SK-N-SH (cell line): ENCODE measurements around the gene RAI1. TPM values are rescaled to one million over a fixed set of nuclear protein-coding genes. Genes with fewer than 3 reads are reported as not detected.

ENCODE experiments used
- CTCF ChIA-PET: fragments of 300-600, 350-600 bp; formaldehyde crosslinking; extraction: SDS; loops from one replicate; lab custom pipeline; 2021; lab: Yijun Ruan, JAX
- POLR2A ChIA-PET: fragments of 350-600 bp; sonication (Branson Sonifier 250); formaldehyde crosslinking; extraction: SDS; loops from one replicate; lab custom pipeline; 2020; ENCODE audit warnings: antibody characterized with exemption, inconsistent platforms; lab: Yijun Ruan, JAX
- DNase-seq: peaks from one replicate; pipeline ENCODE4 v3.0.0; 2012
- H2AFZ ChIP-seq: fragments of 200-600 bp; sonication (generic); 2 replicates; pipeline ENCODE4 v1.8.1; 2016; ENCODE audit warnings: antibody characterized with exemption, mild to moderate bottlenecking, low read depth
- H3F3A ChIP-seq: fragments of 200-600 bp; sonication (generic); replicated peaks from 2 replicates; pipeline ENCODE3; 2016; ENCODE audit warnings: antibody characterized with exemption, mild to moderate bottlenecking; ENCODE audit not compliant: insufficient read depth
- H3K27ac ChIP-seq, 2 experiments: fragments of 200-500 bp in 1 of 2; fragments of 200-600 bp in 1 of 2; sonication (Bioruptor generic) in 1 of 2; sonication (generic), shearing (Covaris generic) in 1 of 2; 2 replicates each; pipeline versions ENCODE4 v1.5.1 to v1.6.1; 2014 to 2016; ENCODE audit warnings: low read depth in 2 of 2, inconsistent platforms in 1 of 2, low read length in 1 of 2, mild to moderate bottlenecking in 1 of 2, mixed read lengths in 1 of 2
- H3K27me3 ChIP-seq: fragments of 200-600 bp; sonication (generic), shearing (Covaris generic); 2 replicates; pipeline ENCODE4 v1.6.1; 2016; ENCODE audit warnings: mixed run types; ENCODE audit not compliant: insufficient read depth
- H3K36me3 ChIP-seq, 2 experiments: fragments of 200-500 bp in 1 of 2; fragments of 200-600 bp in 1 of 2; sonication (Bioruptor generic) in 1 of 2; sonication (generic) in 1 of 2; replicated peaks in 1 of 2; 2 replicates each; pipeline versions ENCODE3 to v1.5.1; 2014 to 2016; ENCODE audit warnings: low read length in 1 of 2, mild to moderate bottlenecking in 1 of 2; ENCODE audit not compliant: insufficient read depth in 2 of 2, control insufficient read depth in 1 of 2
- H3K4me1 ChIP-seq, 2 experiments: fragments of 200-500 bp in 1 of 2; fragments of 200-600 bp in 1 of 2; sonication (Bioruptor generic) in 1 of 2; sonication (generic), shearing (Covaris generic) in 1 of 2; 2 replicates each; pipeline versions ENCODE4 v1.5.1 to v1.6.1; 2014 to 2016; ENCODE audit warnings: low read depth in 1 of 2, low read length in 1 of 2, mixed run types in 1 of 2; ENCODE audit not compliant: insufficient read depth in 2 of 2, control insufficient read depth in 1 of 2
- H3K4me2 ChIP-seq: fragments of 200-600 bp; sonication (generic), shearing (Covaris generic); 2 replicates; pipeline ENCODE4 v1.6.1; 2017; ENCODE audit warnings: mixed run types
- H3K4me3 ChIP-seq, 2 experiments: fragments of 200-500 bp in 1 of 2; fragments of 200-600 bp in 1 of 2; sonication (Bioruptor generic) in 1 of 2; sonication (generic), shearing (Covaris generic) in 1 of 2; 2 replicates each; pipeline versions ENCODE4 v1.5.1 to v1.8.1; 2014 to 2016; ENCODE audit warnings: low read depth in 2 of 2, inconsistent platforms in 1 of 2, low read length in 1 of 2, mild to moderate bottlenecking in 1 of 2, mixed read lengths in 1 of 2, moderate library complexity in 1 of 2
- H3K79me2 ChIP-seq: fragments of 200-600 bp; sonication (generic); 2 replicates; pipeline ENCODE4 v1.8.1; 2017; ENCODE audit warnings: mild to moderate bottlenecking; ENCODE audit not compliant: insufficient read depth
- H3K9ac ChIP-seq: fragments of 200-600 bp; sonication (generic); 2 replicates; pipeline ENCODE4 v1.6.1; 2017; ENCODE audit warnings: mixed run types
- H3K9me2 ChIP-seq: fragments of 200-600 bp; sonication (generic); 2 replicates; pipeline ENCODE4 v1.6.1; 2017; ENCODE audit warnings: mixed run types
- H3K9me3 ChIP-seq: fragments of 200-600 bp; sonication (generic); 2 replicates; pipeline ENCODE4 v1.6.1; 2017; ENCODE audit warnings: mixed run types, mild to moderate bottlenecking, moderate library complexity
- H4K20me1 ChIP-seq: fragments of 200-600 bp; sonication (generic); 2 replicates; pipeline ENCODE4 v1.6.1; 2017; ENCODE audit warnings: mild to moderate bottlenecking, mixed run types; ENCODE audit not compliant: insufficient read depth
- ELF1 ChIP-seq: IDR thresholded peaks from 2 replicates; pipeline ENCODE4 v1.4.0; 2012
- GABPA ChIP-seq: IDR thresholded peaks from 2 replicates; pipeline ENCODE4 v1.4.0; 2012; ENCODE audit warnings: low read depth, mild to moderate bottlenecking
- GATA2 ChIP-seq: sonication (generic); formaldehyde crosslinking; IDR thresholded peaks from 2 replicates; pipeline ENCODE4 v1.5.0; 2020; ENCODE audit warnings: mild to moderate bottlenecking, missing genetic modification reagents
- MEF2A ChIP-seq: IDR thresholded peaks from 2 replicates; pipeline ENCODE4 v1.4.0; 2012; ENCODE audit warnings: low read depth, borderline replicate concordance
- MXI1 ChIP-seq: IDR thresholded peaks from 2 replicates; pipeline ENCODE4 v1.6.1; 2012; ENCODE audit warnings: mild to moderate bottlenecking, low read depth, low read length, improper control_type of control experiment
- NFIC ChIP-seq: IDR thresholded peaks from 2 replicates; pipeline ENCODE4 v1.4.0; 2012; ENCODE audit warnings: borderline replicate concordance
- POLR2AphosphoS5 ChIP-seq: IDR thresholded peaks from 2 replicates; pipeline ENCODE4 v1.6.1; 2012; ENCODE audit warnings: low read depth, low read length
- RCOR1 ChIP-seq: fragments of 150-350 bp; IDR thresholded peaks from 2 replicates; pipeline ENCODE4 v1.6.1; 2017; ENCODE audit warnings: antibody characterized with exemption, low read length
- RXRA ChIP-seq: IDR thresholded peaks from 2 replicates; pipeline ENCODE4 v1.4.0; 2012; ENCODE audit warnings: low read depth, mild to moderate bottlenecking, borderline replicate concordance
- SIN3A ChIP-seq: IDR thresholded peaks from 2 replicates; pipeline ENCODE4 v1.6.1; 2012; ENCODE audit warnings: low read depth, mild to moderate bottlenecking, low read length, moderate library complexity, borderline replicate concordance
- SMC3 ChIP-seq: IDR thresholded peaks from 2 replicates; pipeline ENCODE4 v1.6.1; 2012; ENCODE audit warnings: low read depth, low read length, improper control_type of control experiment
- TAF1 ChIP-seq: IDR thresholded peaks from 2 replicates; pipeline ENCODE4 v1.6.1; 2012; ENCODE audit warnings: low read depth, mild to moderate bottlenecking, low read length, moderate library complexity, borderline replicate concordance
- WGBS: methylation state at CpG from one replicate; pipeline ENCODE4 v1.1.6; 2017; ENCODE audit warnings: low lambda C conversion rate; 5-methylcytosine and 5-hydroxymethylcytosine counted together
- polyA plus RNA-seq, 3 experiments: library from polyadenylated mRNA; depleted of rRNA; stranded (reverse); fragments of >200 nt; gene quantifications; 2 replicates each; pipeline ENCODE4 v1.2.3, GENCODE V29; 2012
- TF ChIP-seq, protein P1 (sequence below): IDR thresholded peaks from 2 replicates; pipeline ENCODE4 v1.4.0; 2012; ENCODE audit warnings: low read depth, borderline replicate concordance
- TF ChIP-seq, protein P2 (sequence below): fragments of 150-350 bp; IDR thresholded peaks from 2 replicates; pipeline ENCODE4 v1.6.1; 2017; ENCODE audit warnings: antibody characterized with exemption, low read length, low read depth, borderline replicate concordance
- TF ChIP-seq, protein P3 (sequence below): fragments of 200-600 bp; sonication (generic); IDR thresholded peaks from 2 replicates; pipeline ENCODE4 v1.6.1; 2017; ENCODE audit warnings: antibody characterized with exemption, mild to moderate bottlenecking, moderate library complexity
- TF ChIP-seq, protein P4 (sequence below): IDR thresholded peaks from 2 replicates; pipeline ENCODE4 v1.4.0; 2012; ENCODE audit warnings: low read depth, borderline replicate concordance
- TF ChIP-seq, protein P5 (sequence below): IDR thresholded peaks from 2 replicates; pipeline ENCODE4; 2012

Gene RAI1
- polyA plus RNA-seq, 1 of the 3 experiments (the other 2 are of a cell fraction): 4.7 TPM

DNA sequence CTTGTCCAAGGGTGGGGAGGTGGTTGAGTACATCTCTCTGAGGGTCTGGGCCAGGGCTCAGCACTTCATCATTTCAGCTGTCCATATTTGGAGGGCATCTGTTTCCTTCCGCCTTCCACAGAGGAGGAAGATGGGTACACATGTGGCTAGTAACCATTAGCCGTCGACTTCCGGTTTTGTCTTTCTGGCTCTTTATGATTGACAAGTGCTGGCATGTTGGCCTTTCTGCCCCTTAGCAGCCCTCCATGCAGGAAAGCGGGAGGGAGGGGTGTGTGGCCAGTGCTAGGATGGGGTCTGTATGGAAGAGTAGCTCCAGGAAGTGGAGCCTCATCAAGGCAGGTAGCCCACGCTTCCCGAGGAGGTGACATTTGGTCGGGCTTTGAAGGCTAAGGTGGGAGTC, 69.6 kb downstream of the RAI1 start:
- Histone ChIP-seq H3K27me3 (no peaks in the 10 kb centered on the region), H3K9me2 (no peaks in the 10 kb centered on the region), H3K4me2 (no peak overlapping the region)
- no peak for TF ChIP-seq NFIC
- no peak for TF ChIP-seq SMC3
- TF ChIP-seq MEF2A: no peak
- TF ChIP-seq SIN3A: no peak
- TF ChIP-seq, protein P1, sequence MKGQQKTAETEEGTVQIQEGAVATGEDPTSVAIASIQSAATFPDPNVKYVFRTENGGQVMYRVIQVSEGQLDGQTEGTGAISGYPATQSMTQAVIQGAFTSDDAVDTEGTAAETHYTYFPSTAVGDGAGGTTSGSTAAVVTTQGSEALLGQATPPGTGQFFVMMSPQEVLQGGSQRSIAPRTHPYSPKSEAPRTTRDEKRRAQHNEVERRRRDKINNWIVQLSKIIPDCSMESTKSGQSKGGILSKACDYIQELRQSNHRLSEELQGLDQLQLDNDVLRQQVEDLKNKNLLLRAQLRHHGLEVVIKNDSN: no peak
- no peak for TF ChIP-seq TAF1
- no peak for TF ChIP-seq GABPA
- TF ChIP-seq, protein P2, sequence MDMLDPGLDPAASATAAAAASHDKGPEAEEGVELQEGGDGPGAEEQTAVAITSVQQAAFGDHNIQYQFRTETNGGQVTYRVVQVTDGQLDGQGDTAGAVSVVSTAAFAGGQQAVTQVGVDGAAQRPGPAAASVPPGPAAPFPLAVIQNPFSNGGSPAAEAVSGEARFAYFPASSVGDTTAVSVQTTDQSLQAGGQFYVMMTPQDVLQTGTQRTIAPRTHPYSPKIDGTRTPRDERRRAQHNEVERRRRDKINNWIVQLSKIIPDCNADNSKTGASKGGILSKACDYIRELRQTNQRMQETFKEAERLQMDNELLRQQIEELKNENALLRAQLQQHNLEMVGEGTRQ: no peak
- TF ChIP-seq POLR2AphosphoS5: no peak
- no peak for TF ChIP-seq MXI1
- no peak for TF ChIP-seq RXRA
- TF ChIP-seq RCOR1: no peak
- TF ChIP-seq, protein P3, sequence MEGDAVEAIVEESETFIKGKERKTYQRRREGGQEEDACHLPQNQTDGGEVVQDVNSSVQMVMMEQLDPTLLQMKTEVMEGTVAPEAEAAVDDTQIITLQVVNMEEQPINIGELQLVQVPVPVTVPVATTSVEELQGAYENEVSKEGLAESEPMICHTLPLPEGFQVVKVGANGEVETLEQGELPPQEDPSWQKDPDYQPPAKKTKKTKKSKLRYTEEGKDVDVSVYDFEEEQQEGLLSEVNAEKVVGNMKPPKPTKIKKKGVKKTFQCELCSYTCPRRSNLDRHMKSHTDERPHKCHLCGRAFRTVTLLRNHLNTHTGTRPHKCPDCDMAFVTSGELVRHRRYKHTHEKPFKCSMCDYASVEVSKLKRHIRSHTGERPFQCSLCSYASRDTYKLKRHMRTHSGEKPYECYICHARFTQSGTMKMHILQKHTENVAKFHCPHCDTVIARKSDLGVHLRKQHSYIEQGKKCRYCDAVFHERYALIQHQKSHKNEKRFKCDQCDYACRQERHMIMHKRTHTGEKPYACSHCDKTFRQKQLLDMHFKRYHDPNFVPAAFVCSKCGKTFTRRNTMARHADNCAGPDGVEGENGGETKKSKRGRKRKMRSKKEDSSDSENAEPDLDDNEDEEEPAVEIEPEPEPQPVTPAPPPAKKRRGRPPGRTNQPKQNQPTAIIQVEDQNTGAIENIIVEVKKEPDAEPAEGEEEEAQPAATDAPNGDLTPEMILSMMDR: no peak
- TF ChIP-seq, protein P4, sequence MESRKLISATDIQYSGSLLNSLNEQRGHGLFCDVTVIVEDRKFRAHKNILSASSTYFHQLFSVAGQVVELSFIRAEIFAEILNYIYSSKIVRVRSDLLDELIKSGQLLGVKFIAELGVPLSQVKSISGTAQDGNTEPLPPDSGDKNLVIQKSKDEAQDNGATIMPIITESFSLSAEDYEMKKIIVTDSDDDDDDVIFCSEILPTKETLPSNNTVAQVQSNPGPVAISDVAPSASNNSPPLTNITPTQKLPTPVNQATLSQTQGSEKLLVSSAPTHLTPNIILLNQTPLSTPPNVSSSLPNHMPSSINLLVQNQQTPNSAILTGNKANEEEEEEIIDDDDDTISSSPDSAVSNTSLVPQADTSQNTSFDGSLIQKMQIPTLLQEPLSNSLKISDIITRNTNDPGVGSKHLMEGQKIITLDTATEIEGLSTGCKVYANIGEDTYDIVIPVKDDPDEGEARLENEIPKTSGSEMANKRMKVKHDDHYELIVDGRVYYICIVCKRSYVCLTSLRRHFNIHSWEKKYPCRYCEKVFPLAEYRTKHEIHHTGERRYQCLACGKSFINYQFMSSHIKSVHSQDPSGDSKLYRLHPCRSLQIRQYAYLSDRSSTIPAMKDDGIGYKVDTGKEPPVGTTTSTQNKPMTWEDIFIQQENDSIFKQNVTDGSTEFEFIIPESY: no peak
- TF ChIP-seq ELF1: no peak
- TF ChIP-seq, protein P5, sequence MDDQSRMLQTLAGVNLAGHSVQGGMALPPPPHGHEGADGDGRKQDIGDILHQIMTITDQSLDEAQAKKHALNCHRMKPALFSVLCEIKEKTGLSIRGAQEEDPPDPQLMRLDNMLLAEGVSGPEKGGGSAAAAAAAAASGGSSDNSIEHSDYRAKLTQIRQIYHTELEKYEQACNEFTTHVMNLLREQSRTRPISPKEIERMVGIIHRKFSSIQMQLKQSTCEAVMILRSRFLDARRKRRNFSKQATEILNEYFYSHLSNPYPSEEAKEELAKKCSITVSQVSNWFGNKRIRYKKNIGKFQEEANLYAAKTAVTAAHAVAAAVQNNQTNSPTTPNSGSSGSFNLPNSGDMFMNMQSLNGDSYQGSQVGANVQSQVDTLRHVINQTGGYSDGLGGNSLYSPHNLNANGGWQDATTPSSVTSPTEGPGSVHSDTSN: no peak
- no peak for TF ChIP-seq GATA2 (CRISPR knock-in tag)
- TF ChIP-seq, all 33 proteins: peak for 0
- Histone ChIP-seq H4K20me1 (peaks cover 49% of the 10 kb centered on the region), H3K4me1 (peaks cover 29 to 80% of the 10 kb centered on the region in 2 experiments), H3K27ac (peak overlapping the region in 1 of 2 experiments; percentile 62; a peak in 2 of 4 replicates), H3F3A (peaks cover 20% of the 10 kb centered on the region), H3K79me2 (peaks cover 63% of the 10 kb centered on the region; the same call in 1 of the 2 replicates), H3K36me3 (no peaks in the 10 kb centered on the region), H3K9me3 (no peaks in the 10 kb centered on the region), H2AFZ (no peak overlapping the region), H3K4me3 (no peak overlapping the region), H3K9ac (no peak overlapping the region)
- POLR2A ChIA-PET: no interaction called here
- WGBS: 88% methylated on average over 7 of the region's 8 CpGs
- CTCF ChIA-PET: interaction anchor here (1.1 to 5.4 kb wide), 3 partner anchors 11 to 57 kb away, joined by 3 to 29 read pairs (median 4); no protein-coding TSS in a partner anchor
- no peak for DNase-seq
